ENCODE data around the gene GRIN2A.

GRIN2A gene

DNA sequence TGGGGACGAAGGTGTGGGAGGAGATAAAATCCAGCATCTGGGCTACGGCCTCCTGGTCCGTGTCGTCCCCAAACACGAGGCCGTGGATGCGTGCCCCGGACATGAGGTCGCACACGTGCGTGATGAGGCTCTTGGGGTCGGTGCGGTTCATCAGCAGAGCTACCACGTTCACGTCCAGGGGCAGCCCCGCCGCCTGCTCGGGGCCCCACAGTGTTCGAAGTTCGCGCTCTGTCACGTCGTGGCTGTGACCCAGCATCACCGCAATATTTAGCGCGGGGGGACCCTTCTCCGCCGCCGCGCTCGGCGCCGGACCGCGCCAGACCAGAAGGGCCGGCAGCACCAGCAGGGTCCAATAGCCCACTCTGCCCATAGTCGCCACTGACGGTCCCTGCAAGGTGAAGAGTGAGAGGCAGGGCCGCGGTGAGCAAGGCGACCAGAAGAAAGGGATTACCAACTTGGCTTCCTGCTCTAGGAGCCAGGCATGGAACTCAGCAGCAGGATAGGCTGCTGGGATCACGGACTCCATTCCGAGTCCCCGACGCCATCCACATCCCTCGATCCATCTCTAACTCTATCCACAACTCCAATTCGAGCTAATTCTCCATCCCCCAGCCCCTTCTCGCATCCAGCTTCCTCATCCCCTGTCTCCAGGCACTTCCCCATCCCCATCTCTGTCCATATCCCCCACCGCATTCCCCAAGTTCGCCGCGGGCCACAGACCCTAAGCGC, 2.0 kb downstream of the GRIN2A start:
- H3K4me3 ChIP-seq (ENCODE audit: low read length), result peak overlapping the region; percentile 20

DNA sequence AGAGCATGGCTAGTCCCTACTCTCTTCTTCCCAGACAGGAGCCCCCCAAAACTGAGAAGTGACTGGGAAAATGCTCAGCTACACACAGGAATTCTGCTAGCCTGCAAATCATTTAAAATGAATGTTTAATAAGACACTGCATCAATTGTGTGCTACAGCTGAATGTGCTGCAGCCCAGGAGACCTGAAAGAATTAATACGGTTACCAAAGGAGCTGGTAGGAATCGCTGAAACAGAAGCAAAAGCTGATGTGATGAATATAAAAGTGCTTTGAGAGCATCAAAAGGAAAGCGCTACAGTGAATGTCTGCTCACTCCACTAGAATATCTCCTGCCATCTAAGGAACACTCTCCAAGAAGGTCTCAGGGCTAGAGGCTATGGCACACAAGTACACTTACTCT, 3.7 kb downstream of the GRIN2A start:
- no peaks in the 10 kb centered on the region for H3K9me3 ChIP-seq (ENCODE audit: control insufficient read depth, low read length)
- H3K4me1 ChIP-seq (ENCODE audit: control insufficient read depth, insufficient read depth, low read length), result peaks cover 25% of the 10 kb centered on the region
- H3K36me3 ChIP-seq (ENCODE audit: control insufficient read depth, insufficient read depth, low read length), result no peaks in the 10 kb centered on the region
- H3K4me3 ChIP-seq (ENCODE audit: low read length), result no peak overlapping the region
- no peak overlapping the region for H3K9ac ChIP-seq (ENCODE audit: low read length)
- peaks cover 31% of the 10 kb centered on the region for H3K27me3 ChIP-seq (ENCODE audit: control insufficient read depth, insufficient read depth, low read length)

More for the DNA sequence above, 2.0 kb downstream of the GRIN2A start:
- H3K9ac ChIP-seq (ENCODE audit: low read length), result peak overlapping the region; percentile 31
- H3K4me1 ChIP-seq (ENCODE audit: control insufficient read depth, insufficient read depth, low read length), result peaks cover 25% of the 10 kb centered on the region
- no peaks in the 10 kb centered on the region for H3K9me3 ChIP-seq (ENCODE audit: control insufficient read depth, low read length)
- H3K27me3 ChIP-seq (ENCODE audit: control insufficient read depth, insufficient read depth, low read length), result peaks cover 41% of the 10 kb centered on the region
- no peaks in the 10 kb centered on the region for H3K36me3 ChIP-seq (ENCODE audit: control insufficient read depth, insufficient read depth, low read length)

DNA sequence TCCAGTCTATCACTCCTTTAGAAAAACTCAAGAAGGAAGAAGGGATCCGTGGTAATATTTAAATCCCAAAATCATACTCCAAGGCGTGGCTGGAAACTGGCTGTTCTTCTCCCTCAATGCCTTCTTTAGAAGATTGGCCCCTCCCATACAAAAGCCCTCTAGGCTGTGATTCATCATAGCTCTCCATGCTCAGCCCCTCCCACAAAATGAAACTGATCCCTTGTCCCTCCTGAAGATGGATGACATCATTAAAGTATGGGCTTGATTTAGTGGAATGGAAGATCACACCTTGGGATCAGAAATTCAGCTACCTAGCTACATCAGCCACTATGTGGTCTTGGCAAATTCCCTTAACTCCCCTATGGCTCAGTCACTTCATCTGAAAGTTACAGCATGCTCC, 4.1 kb downstream of the GRIN2A start:
- no peak overlapping the region for H3K4me3 ChIP-seq (ENCODE audit: low read length)
- H3K36me3 ChIP-seq (ENCODE audit: control insufficient read depth, insufficient read depth, low read length), result no peaks in the 10 kb centered on the region
- H3K27me3 ChIP-seq (ENCODE audit: control insufficient read depth, insufficient read depth, low read length), result peaks cover 26% of the 10 kb centered on the region
- H3K9ac ChIP-seq (ENCODE audit: low read length), result no peak overlapping the region
- peaks cover 23% of the 10 kb centered on the region for H3K4me1 ChIP-seq (ENCODE audit: control insufficient read depth, insufficient read depth, low read length)
- no peaks in the 10 kb centered on the region for H3K9me3 ChIP-seq (ENCODE audit: control insufficient read depth, low read length)

DNA sequence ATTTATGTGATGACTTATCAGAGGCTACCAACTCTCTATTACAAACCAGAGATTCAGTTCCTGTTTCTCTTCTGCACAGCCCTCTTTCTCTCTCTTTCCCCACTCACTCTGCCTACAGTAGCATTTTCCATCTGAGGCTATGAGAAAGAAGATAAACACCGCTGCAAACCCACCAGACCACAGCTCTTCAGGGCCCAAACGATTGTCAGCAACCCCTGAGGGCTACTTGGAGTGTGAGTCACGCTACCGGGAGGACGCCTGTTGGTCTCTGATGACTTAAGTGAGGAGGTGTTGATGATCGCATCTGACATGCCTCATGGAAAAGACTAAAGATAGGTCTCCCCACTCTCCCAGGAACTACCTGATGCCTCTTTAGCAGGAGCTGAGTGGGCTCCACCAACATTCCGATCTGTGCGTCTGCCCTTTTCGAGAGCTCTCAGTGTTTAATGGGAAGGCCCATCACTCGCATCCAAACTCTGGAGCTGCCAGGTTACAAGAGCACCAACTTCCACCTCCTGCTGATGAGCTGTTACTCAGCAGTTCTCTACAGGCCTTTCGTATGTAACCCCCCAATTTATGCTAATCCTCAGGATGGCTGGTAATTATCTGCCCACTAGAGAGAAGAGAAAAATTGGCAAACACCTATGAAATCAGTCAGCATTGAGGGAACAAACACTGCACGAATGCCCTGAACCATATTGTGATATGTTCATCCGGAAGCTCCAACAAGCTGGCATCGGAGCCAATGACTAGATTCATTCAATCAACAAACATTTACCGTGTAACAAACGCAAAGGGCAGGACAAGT, 9.2 kb downstream of the GRIN2A start:
- H3K4me3 ChIP-seq (ENCODE audit: low read length), result no peak overlapping the region
- H3K27me3 ChIP-seq (ENCODE audit: control insufficient read depth, insufficient read depth, low read length), result no peaks in the 10 kb centered on the region
- no peaks in the 10 kb centered on the region for H3K36me3 ChIP-seq (ENCODE audit: control insufficient read depth, insufficient read depth, low read length)
- peaks cover 20% of the 10 kb centered on the region for H3K4me1 ChIP-seq (ENCODE audit: control insufficient read depth, insufficient read depth, low read length)
- no peak overlapping the region for H3K9ac ChIP-seq (ENCODE audit: low read length)
- no peaks in the 10 kb centered on the region for H3K9me3 ChIP-seq (ENCODE audit: control insufficient read depth, low read length)

DNA sequence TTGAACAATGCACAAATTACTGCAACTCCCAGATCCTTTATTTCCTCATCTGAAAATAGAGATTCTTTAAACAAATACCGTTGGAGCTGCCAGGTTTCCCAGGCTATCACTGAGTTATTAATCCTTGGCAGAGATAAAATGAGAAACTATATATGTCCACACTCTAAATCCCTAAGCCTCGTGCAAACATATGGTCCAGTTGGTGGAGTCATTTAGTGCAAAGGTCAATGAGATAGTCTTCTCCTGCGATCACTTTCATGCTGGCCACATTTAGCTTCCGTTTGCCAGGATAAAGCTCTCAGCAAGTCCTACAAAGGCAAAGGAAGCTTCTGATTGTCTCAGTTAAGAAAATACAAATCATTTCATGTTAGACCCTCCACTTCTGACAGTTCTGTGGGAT, 11.0 kb downstream of the GRIN2A start:
- Histone ChIP-seq H3K4me3 (ENCODE audit: low read length) (no peak overlapping the region), H3K9me3 (ENCODE audit: control insufficient read depth, low read length) (no peaks in the 10 kb centered on the region), H3K4me1 (ENCODE audit: control insufficient read depth, insufficient read depth, low read length) (peaks cover 20% of the 10 kb centered on the region), H3K36me3 (ENCODE audit: control insufficient read depth, insufficient read depth, low read length) (no peaks in the 10 kb centered on the region), H3K9ac (ENCODE audit: low read length) (no peak overlapping the region), H3K27me3 (ENCODE audit: control insufficient read depth, insufficient read depth, low read length) (no peaks in the 10 kb centered on the region)

DNA sequence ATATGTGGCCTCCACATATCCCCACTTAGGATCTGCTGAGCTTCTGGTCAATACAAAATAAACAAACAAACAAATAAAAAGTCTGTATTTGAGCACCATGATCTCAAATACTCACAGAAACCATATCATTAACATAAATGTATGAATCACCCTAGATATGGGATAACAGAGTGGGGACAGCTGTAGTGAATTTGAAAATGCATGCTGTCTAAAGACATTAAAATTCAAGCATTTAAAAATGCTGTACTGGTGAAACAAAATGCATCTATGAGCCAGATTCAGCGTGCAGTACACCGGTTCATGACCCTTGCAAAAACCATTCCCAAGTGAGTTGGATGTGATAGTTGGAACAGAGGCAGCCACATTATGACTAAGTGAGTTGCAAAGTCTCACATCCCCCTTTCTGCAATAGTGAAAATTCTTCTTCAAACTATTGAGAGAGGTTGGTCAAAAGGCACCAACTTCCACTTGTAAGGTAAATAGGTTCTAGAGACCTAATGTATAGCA, 12.3 kb downstream of the GRIN2A start:
- Histone ChIP-seq H3K9ac (ENCODE audit: low read length) (no peak overlapping the region), H3K4me3 (ENCODE audit: low read length) (no peak overlapping the region), H3K27me3 (ENCODE audit: control insufficient read depth, insufficient read depth, low read length) (no peaks in the 10 kb centered on the region), H3K36me3 (ENCODE audit: control insufficient read depth, insufficient read depth, low read length) (no peaks in the 10 kb centered on the region), H3K4me1 (ENCODE audit: control insufficient read depth, insufficient read depth, low read length) (peaks cover 20% of the 10 kb centered on the region), H3K9me3 (ENCODE audit: control insufficient read depth, low read length) (no peaks in the 10 kb centered on the region)

DNA sequence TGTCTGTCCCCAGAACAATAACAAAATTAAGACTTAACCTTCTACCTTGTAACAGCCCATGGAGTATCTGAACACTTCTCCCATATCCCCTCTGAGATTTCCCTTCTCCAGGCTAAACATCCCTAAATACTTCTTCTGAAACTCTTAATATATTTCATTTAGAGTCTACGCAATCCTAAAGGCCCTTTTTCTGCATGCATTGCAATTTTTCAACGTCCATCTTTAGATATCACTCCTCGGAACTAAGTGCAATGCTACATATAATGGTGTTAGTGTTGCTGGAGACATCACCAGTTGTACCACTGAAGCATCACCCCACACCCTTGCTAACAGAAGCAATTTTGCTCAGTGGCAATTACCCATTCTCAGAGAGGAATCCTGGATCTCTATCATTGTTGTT, 13.2 kb downstream of the GRIN2A start:
- Histone ChIP-seq H3K9ac (ENCODE audit: low read length) (no peak overlapping the region), H3K4me3 (ENCODE audit: low read length) (no peak overlapping the region), H3K4me1 (ENCODE audit: control insufficient read depth, insufficient read depth, low read length) (peaks cover 20% of the 10 kb centered on the region), H3K27me3 (ENCODE audit: control insufficient read depth, insufficient read depth, low read length) (no peaks in the 10 kb centered on the region), H3K9me3 (ENCODE audit: control insufficient read depth, low read length) (no peaks in the 10 kb centered on the region), H3K36me3 (ENCODE audit: control insufficient read depth, insufficient read depth, low read length) (no peaks in the 10 kb centered on the region)

DNA sequence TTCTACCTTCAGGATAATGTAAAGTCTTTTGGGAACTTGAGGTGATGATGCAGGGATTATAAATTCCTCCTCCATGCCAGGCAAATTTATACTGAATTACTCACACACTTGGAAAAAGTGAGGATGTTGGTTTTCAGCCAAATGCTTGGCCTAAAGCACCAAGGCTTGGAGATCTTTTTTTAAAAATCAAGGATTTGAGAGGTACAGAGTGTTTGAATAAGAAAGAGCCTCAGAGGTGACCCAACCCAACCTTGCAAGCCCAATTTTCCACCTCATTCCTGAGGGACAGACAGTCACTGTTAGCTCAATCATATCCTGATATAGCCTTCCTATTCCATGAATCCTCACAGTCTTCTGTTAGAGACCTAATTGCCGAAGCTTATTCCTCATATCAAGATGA, 14.0 kb downstream of the GRIN2A start:
- Histone ChIP-seq H3K9me3 (ENCODE audit: control insufficient read depth, low read length) (no peaks in the 10 kb centered on the region), H3K4me3 (ENCODE audit: low read length) (no peak overlapping the region), H3K36me3 (ENCODE audit: control insufficient read depth, insufficient read depth, low read length) (no peaks in the 10 kb centered on the region), H3K9ac (ENCODE audit: low read length) (no peak overlapping the region), H3K27me3 (ENCODE audit: control insufficient read depth, insufficient read depth, low read length) (no peaks in the 10 kb centered on the region), H3K4me1 (ENCODE audit: control insufficient read depth, insufficient read depth, low read length) (peaks cover 26% of the 10 kb centered on the region)

DNA sequence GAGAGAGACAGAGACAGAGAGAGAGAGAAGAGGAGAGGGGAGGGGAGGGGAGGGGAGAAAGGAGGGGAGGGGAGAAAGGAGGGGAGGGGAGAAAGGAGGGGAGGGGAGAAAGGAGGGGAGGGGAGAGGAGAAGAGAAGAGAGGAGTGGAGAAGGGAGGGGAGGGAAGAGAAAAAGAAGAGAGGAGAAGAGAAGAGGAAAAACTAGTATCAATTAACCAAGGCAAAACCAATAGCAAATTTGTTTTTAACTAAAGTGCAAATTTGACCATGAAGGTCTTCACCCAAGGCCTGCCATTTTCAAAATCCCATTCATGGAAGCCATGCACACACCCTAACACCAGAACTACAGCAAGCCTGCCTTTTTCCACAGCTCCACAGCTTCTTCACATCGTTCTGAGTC, 16.6 kb downstream of the GRIN2A start:
- H3K4me3 ChIP-seq (ENCODE audit: low read length), result no peak overlapping the region
- no peak overlapping the region for H3K9ac ChIP-seq (ENCODE audit: low read length)
- no peaks in the 10 kb centered on the region for H3K27me3 ChIP-seq (ENCODE audit: control insufficient read depth, insufficient read depth, low read length)
- no peaks in the 10 kb centered on the region for H3K36me3 ChIP-seq (ENCODE audit: control insufficient read depth, insufficient read depth, low read length)
- peaks cover 17% of the 10 kb centered on the region for H3K4me1 ChIP-seq (ENCODE audit: control insufficient read depth, insufficient read depth, low read length)
- no peaks in the 10 kb centered on the region for H3K9me3 ChIP-seq (ENCODE audit: control insufficient read depth, low read length)

DNA sequence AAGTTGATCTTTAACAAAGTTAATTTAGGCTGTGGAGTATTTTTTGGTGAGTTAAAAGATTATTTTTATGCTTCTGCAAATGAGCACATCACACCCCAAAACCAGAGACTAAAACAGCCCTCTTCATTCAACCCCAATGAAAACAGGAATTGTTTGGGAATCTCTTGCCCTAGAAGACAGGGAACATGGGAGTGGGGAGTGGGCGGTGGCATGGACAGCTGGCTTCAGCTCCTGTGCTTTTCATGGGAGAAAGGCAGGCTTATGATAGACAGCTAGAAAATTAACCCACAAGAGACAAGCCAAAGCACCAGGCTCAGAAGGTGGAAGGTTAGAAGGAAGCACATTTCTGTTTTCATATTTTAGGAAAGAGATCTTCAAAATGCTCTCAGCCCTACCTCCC, 19.2 kb downstream of the GRIN2A start:
- no peak overlapping the region for H3K9ac ChIP-seq (ENCODE audit: low read length)
- H3K27me3 ChIP-seq (ENCODE audit: control insufficient read depth, insufficient read depth, low read length), result no peaks in the 10 kb centered on the region
- H3K36me3 ChIP-seq (ENCODE audit: control insufficient read depth, insufficient read depth, low read length), result no peaks in the 10 kb centered on the region
- H3K4me1 ChIP-seq (ENCODE audit: control insufficient read depth, insufficient read depth, low read length), result peaks cover 11% of the 10 kb centered on the region
- no peaks in the 10 kb centered on the region for H3K9me3 ChIP-seq (ENCODE audit: control insufficient read depth, low read length)
- H3K4me3 ChIP-seq (ENCODE audit: low read length), result no peak overlapping the region

DNA sequence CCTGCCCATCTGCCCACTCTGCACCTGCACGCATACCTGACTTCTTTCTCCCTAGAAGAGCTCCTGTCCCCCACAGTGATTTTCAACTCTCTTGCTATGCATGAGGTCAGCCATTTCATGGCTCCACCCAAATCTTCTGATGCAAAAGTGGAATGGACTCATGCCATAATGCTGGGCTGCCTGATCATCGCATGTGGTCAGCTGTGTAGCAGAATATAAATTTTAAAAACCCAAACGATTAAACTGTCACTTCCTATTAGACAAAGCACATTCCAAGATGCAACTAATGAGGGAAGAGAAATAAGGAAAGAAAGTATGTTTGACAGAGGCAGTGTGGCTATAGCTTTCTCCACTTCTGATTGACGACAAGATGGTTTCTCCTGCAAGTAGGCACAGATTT, 26.1 kb downstream of the GRIN2A start:
- H3K9me3 ChIP-seq (ENCODE audit: control insufficient read depth, low read length), result no peaks in the 10 kb centered on the region
- H3K9ac ChIP-seq (ENCODE audit: low read length), result no peak overlapping the region
- H3K4me3 ChIP-seq (ENCODE audit: low read length), result no peak overlapping the region
- no peaks in the 10 kb centered on the region for H3K4me1 ChIP-seq (ENCODE audit: control insufficient read depth, insufficient read depth, low read length)
- no peaks in the 10 kb centered on the region for H3K36me3 ChIP-seq (ENCODE audit: control insufficient read depth, insufficient read depth, low read length)
- no peaks in the 10 kb centered on the region for H3K27me3 ChIP-seq (ENCODE audit: control insufficient read depth, insufficient read depth, low read length)

DNA sequence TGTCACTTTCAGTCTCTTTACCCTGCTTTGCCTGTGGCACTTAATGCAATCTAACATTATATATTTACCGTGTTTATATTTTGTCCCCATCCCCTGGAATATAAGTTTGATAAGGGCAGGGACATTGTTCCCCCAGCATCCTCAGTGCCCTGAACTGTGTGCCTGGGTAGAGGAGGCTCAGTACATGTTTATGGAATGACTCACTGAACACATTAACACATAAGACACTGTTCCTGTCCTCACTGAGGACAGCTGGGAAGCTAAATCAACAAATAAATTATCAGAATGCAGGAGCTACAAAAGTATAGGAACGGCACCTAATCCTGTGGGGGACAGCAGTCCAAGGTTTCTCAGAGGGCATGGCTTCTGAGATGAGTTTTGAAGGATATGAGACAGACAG, 27.8 kb downstream of the GRIN2A start:
- no peak overlapping the region for H3K4me3 ChIP-seq (ENCODE audit: low read length)
- H3K9ac ChIP-seq (ENCODE audit: low read length), result no peak overlapping the region
- no peaks in the 10 kb centered on the region for H3K9me3 ChIP-seq (ENCODE audit: control insufficient read depth, low read length)
- H3K4me1 ChIP-seq (ENCODE audit: control insufficient read depth, insufficient read depth, low read length), result no peaks in the 10 kb centered on the region
- H3K27me3 ChIP-seq (ENCODE audit: control insufficient read depth, insufficient read depth, low read length), result no peaks in the 10 kb centered on the region
- no peaks in the 10 kb centered on the region for H3K36me3 ChIP-seq (ENCODE audit: control insufficient read depth, insufficient read depth, low read length)
